Measurements from ENCODE around the gene SLC26A8.

The SLC26A8 gene

DNA sequence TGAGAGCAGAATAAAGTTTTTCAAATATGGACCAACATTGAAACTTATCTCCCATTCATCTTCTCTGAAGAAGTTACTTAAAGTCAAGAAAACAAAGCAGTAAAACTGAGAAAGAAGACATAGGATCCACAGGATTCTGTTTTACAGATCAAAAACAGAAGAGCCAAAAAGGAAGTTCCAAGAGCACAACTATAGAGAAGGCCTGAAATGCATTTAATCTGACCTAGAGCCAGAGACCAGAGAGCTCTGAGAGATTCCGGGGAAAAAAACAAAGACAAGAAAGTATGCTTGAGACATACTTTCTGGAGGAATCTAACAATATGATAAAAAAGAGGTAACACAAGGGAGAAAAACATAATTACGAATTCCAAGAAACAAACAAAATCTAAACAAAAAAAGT is 129.7 kb downstream of the SLC26A8 start:
- TF ChIP-seq, protein P1, sequence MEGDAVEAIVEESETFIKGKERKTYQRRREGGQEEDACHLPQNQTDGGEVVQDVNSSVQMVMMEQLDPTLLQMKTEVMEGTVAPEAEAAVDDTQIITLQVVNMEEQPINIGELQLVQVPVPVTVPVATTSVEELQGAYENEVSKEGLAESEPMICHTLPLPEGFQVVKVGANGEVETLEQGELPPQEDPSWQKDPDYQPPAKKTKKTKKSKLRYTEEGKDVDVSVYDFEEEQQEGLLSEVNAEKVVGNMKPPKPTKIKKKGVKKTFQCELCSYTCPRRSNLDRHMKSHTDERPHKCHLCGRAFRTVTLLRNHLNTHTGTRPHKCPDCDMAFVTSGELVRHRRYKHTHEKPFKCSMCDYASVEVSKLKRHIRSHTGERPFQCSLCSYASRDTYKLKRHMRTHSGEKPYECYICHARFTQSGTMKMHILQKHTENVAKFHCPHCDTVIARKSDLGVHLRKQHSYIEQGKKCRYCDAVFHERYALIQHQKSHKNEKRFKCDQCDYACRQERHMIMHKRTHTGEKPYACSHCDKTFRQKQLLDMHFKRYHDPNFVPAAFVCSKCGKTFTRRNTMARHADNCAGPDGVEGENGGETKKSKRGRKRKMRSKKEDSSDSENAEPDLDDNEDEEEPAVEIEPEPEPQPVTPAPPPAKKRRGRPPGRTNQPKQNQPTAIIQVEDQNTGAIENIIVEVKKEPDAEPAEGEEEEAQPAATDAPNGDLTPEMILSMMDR (IDR thresholded peaks at IDR 0.05; ENCODE audit: extremely low read depth, insufficient read depth, missing control alignments): no peak
- no peak for DNase-seq (ENCODE audit: low spot score)
- in situ Hi-C loops (cut with MboI; ENCODE audit: low pct_unique_long_range_greater_than_20kb, low sequenced_read_pairs, unreplicated experiment): no loop called here

Measured in GM13977 (cell line).